Nephron (organoid): ENCODE measurements around the gene OLFML2B.
A peak's percentile ranks its signal among the peaks of the same experiment; 100 is the strongest.
"Not testable (repeated sequence)": the region's sequence is repeated elsewhere in the genome, so short reads cannot be mapped to it uniquely, and the experiment has no call there.

Experiments used
- H3K27ac Mint-ChIP-seq, 3 experiments: 2 replicates each; pipeline ENCODE4 v1.8.0; 2020; ENCODE audit warnings: mixed read lengths in 3 of 3, mild to moderate bottlenecking in 2 of 3, moderate library complexity in 1 of 3
- H3K27me3 Mint-ChIP-seq: 2 replicates; pipeline ENCODE4 v1.8.0; 2021; ENCODE audit warnings: low read depth, mild to moderate bottlenecking, moderate library complexity, mixed read lengths
- H3K36me3 Mint-ChIP-seq: 2 replicates; pipeline ENCODE4 v1.8.0; 2020; ENCODE audit warnings: low read depth, mixed read lengths
- H3K4me1 Mint-ChIP-seq: 2 replicates; pipeline ENCODE4 v1.8.0; 2020; ENCODE audit warnings: mixed read lengths
- H3K4me3 Mint-ChIP-seq, 3 experiments: 2 replicates each; pipeline ENCODE4 v1.8.0; 2020; ENCODE audit warnings: mild to moderate bottlenecking in 3 of 3, mixed read lengths in 3 of 3, moderate library complexity in 2 of 3
- H3K9me3 Mint-ChIP-seq: 2 replicates; pipeline ENCODE4 v1.8.0; 2020; ENCODE audit warnings: mixed read lengths
- TF ChIP-seq, protein P1 (sequence below), 3 experiments: fragments of 200-600 bp; sonication (generic); IDR thresholded peaks; one replicate each; pipeline ENCODE4 v1.5.0; 2021; ENCODE audit warnings: antibody characterized with exemption in 3 of 3; ENCODE audit not compliant: unreplicated experiment in 3 of 3

The OLFML2B gene

GRCh38 chr1:162068301-162068700 is 44.6 kb upstream of the OLFML2B start:
- H3K36me3 Mint-ChIP-seq = no peaks in the 10 kb centered on the region
- H3K9me3 Mint-ChIP-seq = no peaks in the 10 kb centered on the region
- H3K4me3 Mint-ChIP-seq = peak overlapping the region; percentile 63 to 84 (median 79)
- peaks cover 30% of the 10 kb centered on the region for H3K27me3 Mint-ChIP-seq
- TF ChIP-seq, protein P1, sequence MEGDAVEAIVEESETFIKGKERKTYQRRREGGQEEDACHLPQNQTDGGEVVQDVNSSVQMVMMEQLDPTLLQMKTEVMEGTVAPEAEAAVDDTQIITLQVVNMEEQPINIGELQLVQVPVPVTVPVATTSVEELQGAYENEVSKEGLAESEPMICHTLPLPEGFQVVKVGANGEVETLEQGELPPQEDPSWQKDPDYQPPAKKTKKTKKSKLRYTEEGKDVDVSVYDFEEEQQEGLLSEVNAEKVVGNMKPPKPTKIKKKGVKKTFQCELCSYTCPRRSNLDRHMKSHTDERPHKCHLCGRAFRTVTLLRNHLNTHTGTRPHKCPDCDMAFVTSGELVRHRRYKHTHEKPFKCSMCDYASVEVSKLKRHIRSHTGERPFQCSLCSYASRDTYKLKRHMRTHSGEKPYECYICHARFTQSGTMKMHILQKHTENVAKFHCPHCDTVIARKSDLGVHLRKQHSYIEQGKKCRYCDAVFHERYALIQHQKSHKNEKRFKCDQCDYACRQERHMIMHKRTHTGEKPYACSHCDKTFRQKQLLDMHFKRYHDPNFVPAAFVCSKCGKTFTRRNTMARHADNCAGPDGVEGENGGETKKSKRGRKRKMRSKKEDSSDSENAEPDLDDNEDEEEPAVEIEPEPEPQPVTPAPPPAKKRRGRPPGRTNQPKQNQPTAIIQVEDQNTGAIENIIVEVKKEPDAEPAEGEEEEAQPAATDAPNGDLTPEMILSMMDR (IDR thresholded peaks at IDR 0.05; ENCODE audit: unreplicated experiment in 3 of 3) = no peak
- peak overlapping the region in 1 of 3 experiments; percentile 22 for H3K27ac Mint-ChIP-seq
- peaks cover 56% of the 10 kb centered on the region for H3K4me1 Mint-ChIP-seq

DNA sequence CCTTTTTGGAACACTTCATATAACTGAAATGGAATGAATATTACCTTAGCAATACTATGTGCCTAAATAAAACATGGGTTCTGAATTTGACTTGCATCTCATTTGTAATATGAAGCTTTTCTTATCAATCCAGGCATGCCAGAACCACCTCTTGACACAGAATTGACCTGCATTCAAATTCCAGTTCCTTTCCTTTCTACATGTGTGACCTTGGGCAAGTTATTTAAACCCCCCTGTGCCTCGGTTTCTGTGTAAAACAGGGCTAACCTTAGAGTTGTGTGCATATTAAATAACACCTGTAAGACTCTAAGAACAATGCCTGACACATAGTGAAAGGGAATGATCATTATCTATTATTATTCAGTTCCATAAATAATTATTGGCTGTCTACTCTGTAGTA is 43.8 kb upstream of the OLFML2B start:
- Mint-ChIP-seq H3K9me3 (no peaks in the 10 kb centered on the region), H3K27me3 (peaks cover 25% of the 10 kb centered on the region), H3K4me3 (peak overlapping the region; percentile 47 to 73 (median 53)), H3K27ac (no peak overlapping the region), H3K36me3 (no peaks in the 10 kb centered on the region), H3K4me1 (peaks cover 59% of the 10 kb centered on the region)
- TF ChIP-seq, protein P1 (IDR thresholded peaks at IDR 0.05; ENCODE audit: unreplicated experiment in 3 of 3) = no peak

- peaks cover 21% of the 10 kb centered on the region for H3K27me3 Mint-ChIP-seq
- not testable (repeated sequence) for H3K9me3 Mint-ChIP-seq, H3K27ac Mint-ChIP-seq, H3K36me3 Mint-ChIP-seq, H3K4me3 Mint-ChIP-seq
- peaks cover 59% of the 10 kb centered on the region for H3K4me1 Mint-ChIP-seq
These were observed 43.2 kb upstream of the OLFML2B start for GRCh38 chr1:162066836-162067235.

DNA sequence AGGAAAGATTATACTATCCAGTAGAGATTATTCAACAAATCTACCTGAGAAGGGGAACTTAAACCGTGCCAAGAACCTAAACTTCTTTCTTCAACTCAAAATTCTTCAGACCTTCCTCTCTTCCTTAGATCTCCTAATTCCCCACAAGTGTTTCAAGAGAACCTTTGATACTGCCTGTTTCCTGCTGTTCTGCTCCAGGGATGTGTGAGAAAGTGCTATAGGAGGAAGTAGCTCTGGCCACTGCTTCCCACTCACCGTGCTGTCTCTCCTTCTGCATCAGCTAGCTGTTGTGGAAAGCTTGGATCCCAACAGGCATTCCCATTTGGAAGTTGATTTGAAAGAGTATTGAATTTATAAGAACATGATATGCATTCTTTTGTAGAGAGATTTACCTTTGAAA is 41.3 kb upstream of the OLFML2B start:
- TF ChIP-seq, protein P1 (IDR thresholded peaks at IDR 0.05; ENCODE audit: unreplicated experiment in 3 of 3) = no peak
- Mint-ChIP-seq H3K4me3 (peak overlapping the region in 1 of 3 experiments; percentile 22), H3K27me3 (peaks cover 5% of the 10 kb centered on the region), H3K27ac (peak overlapping the region; percentile 5 to 60 (median 33)), H3K36me3 (no peaks in the 10 kb centered on the region), H3K4me1 (peaks cover 49% of the 10 kb centered on the region), H3K9me3 (no peaks in the 10 kb centered on the region)

DNA sequence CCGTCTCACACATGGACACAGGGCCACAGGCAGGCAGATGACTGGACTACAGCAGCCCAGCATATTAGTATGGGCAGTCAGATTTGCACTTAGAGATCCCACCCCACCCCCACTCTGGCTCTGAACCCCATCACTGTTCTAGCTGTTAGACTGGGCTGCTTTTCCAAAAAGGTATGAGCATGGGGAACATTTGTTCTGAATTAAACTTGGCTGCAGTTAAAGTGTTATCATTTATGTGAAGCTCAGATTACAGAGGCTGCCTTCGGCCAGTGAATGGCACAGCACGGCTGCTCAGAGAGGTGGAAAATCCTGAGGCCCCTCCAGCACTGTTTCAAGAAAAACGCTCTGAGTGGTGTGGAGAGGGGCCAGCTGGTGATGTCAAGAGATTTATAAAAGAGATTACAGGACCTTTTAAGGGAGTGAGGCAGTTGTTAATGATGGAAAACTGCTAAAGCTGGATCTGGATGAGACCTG is 38.9 kb upstream of the OLFML2B start:
- peaks cover 37% of the 10 kb centered on the region for H3K4me1 Mint-ChIP-seq
- no peaks in the 10 kb centered on the region for H3K9me3 Mint-ChIP-seq
- H3K4me3 Mint-ChIP-seq = peak overlapping the region in 2 of 3 experiments; percentile 41 to 52
- TF ChIP-seq, protein P1 (IDR thresholded peaks at IDR 0.05; ENCODE audit: unreplicated experiment in 3 of 3) = no peak
- H3K27me3 Mint-ChIP-seq = peaks cover under 1% of the 10 kb centered on the region
- peak overlapping the region; percentile 68 to 88 (median 82) for H3K27ac Mint-ChIP-seq
- no peaks in the 10 kb centered on the region for H3K36me3 Mint-ChIP-seq

- peak overlapping the region in 1 of 3 experiments; percentile 7 for H3K27ac Mint-ChIP-seq
- H3K9me3 Mint-ChIP-seq = no peaks in the 10 kb centered on the region
- no peak overlapping the region for H3K4me3 Mint-ChIP-seq
- peaks cover 34% of the 10 kb centered on the region for H3K4me1 Mint-ChIP-seq
- H3K36me3 Mint-ChIP-seq = no peaks in the 10 kb centered on the region
- no peaks in the 10 kb centered on the region for H3K27me3 Mint-ChIP-seq
- TF ChIP-seq, protein P1 (IDR thresholded peaks at IDR 0.05; ENCODE audit: unreplicated experiment in 3 of 3) = no peak
These were observed 36.6 kb upstream of the OLFML2B start for GRCh38 chr1:162060314-162060713.
